Measurements from ENCODE around the gene ATP6V1G3.

GRCh38 chr1:198483645-198484044 lies 56.8 kb downstream of the ATP6V1G3 start:
- TF ChIP-seq CTCF (IDR thresholded peaks at IDR 0.05) = no peak
- TF ChIP-seq POLR2AphosphoS5 (IDR thresholded peaks at IDR 0.05) = no peak

Measured in gastroesophageal sphincter (tissue), 3 donors.